ENCODE measurements around the gene VWA3B.

DNA sequence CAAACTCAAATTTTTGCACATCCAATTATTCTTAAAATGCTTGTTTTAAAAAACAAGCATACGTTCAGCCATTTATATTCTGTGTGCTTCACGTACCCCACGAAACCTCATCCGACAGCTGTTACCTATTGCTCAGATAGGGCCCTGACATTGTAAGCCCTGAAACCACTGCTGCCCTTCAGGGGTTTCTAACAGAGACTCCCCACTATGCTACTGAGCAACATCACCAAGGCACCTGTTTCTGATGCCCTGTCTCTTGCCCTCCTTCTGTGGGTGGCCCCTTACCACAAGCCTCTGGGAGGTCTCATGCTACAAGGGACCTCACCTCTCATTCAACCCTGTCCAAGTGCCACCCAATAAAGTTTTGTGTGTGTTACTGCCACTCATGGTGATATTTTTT, 240.8 kb downstream of the VWA3B start:
- TF ChIP-seq, protein P1, sequence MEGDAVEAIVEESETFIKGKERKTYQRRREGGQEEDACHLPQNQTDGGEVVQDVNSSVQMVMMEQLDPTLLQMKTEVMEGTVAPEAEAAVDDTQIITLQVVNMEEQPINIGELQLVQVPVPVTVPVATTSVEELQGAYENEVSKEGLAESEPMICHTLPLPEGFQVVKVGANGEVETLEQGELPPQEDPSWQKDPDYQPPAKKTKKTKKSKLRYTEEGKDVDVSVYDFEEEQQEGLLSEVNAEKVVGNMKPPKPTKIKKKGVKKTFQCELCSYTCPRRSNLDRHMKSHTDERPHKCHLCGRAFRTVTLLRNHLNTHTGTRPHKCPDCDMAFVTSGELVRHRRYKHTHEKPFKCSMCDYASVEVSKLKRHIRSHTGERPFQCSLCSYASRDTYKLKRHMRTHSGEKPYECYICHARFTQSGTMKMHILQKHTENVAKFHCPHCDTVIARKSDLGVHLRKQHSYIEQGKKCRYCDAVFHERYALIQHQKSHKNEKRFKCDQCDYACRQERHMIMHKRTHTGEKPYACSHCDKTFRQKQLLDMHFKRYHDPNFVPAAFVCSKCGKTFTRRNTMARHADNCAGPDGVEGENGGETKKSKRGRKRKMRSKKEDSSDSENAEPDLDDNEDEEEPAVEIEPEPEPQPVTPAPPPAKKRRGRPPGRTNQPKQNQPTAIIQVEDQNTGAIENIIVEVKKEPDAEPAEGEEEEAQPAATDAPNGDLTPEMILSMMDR (conservative IDR thresholded peaks at IDR 0.05), result no peak
- no peak for TF ChIP-seq ZFX (IDR thresholded peaks at IDR 0.05)
